ENCODE results near the gene UBE2E2. TPM values are rescaled to one million over a fixed set of nuclear protein-coding genes. Genes with fewer than 3 reads are reported as not detected.

Gene UBE2E2
- total RNA-seq, 1 experiment from 2014 or later, result 38.6 TPM

GRCh38 chr3:23221136-23221535 is 18.0 kb downstream of the UBE2E2 start:
- H3K18ac ChIP-seq (ENCODE audit: insufficient read length, low read depth, low read length), result no peak overlapping the region
- no peaks in the 10 kb centered on the region for H3K27me3 ChIP-seq (ENCODE audit: insufficient read depth, low read length)
- peaks cover 10 to 12% of the 10 kb centered on the region in 2 experiments for H3K4me1 Mint-ChIP-seq
- H3K4ac ChIP-seq (ENCODE audit: low read depth, low read length), result no peak overlapping the region
- H3K79me2 ChIP-seq (ENCODE audit: insufficient read depth, low read length), result peaks cover 4% of the 10 kb centered on the region; the same call in 1 of the 2 replicates
- H3T11ph ChIP-seq (ENCODE audit: low read length), result no peak overlapping the region
- peaks cover 2% of the 10 kb centered on the region for H3K79me1 ChIP-seq (ENCODE audit: insufficient read depth, low read depth, low read length, poor library complexity, severe bottlenecking)
- H4K91ac ChIP-seq (ENCODE audit: insufficient read length, low read depth, low read length), result no peak overlapping the region
- H3K9me3 Mint-ChIP-seq, result peaks cover 9 to 10% of the 10 kb centered on the region in 2 experiments; a peak in 4 of 5 replicates
- H2AK5ac ChIP-seq (ENCODE audit: insufficient read length, low read length), result no peak overlapping the region
- H3K23me2 ChIP-seq (ENCODE audit: insufficient read length, low read depth, low read length, poor library complexity, severe bottlenecking), result no peaks in the 10 kb centered on the region
- no peak overlapping the region for H2BK20ac ChIP-seq (ENCODE audit: low read depth, low read length, poor library complexity, severe bottlenecking)
- no peak for TF ChIP-seq CTCF (conservative IDR thresholded peaks at IDR 0.05)
- H3K9me3 ChIP-seq (ENCODE audit: control insufficient read depth, low read depth, low read length), result no peaks in the 10 kb centered on the region
- H2BK15ac ChIP-seq (ENCODE audit: low read depth, low read length), result no peak overlapping the region
- H2BK120ac ChIP-seq (ENCODE audit: low read depth, low read length, poor library complexity, severe bottlenecking), result no peak overlapping the region
- no peaks in the 10 kb centered on the region for H3K4me1 ChIP-seq (ENCODE audit: insufficient read depth, low read length)
- H3K36me3 Mint-ChIP-seq (ENCODE audit: insufficient read depth in 1 of 3, low read depth in 3 of 3), result peaks cover 3 to 33% (median 12%) of the 10 kb centered on the region in 3 experiments
- no peak overlapping the region for H3K14ac ChIP-seq (ENCODE audit: insufficient read depth, low read length)
- no peak overlapping the region for H2BK5ac ChIP-seq (ENCODE audit: insufficient read length, low read length)
- H4K5ac ChIP-seq (ENCODE audit: insufficient read length, low read depth, low read length), result no peak overlapping the region
- H3K27ac Mint-ChIP-seq, result no peak overlapping the region
- H4K20me1 ChIP-seq (ENCODE audit: control insufficient read depth, insufficient read depth, insufficient read length), result no peaks in the 10 kb centered on the region
- H2BK12ac ChIP-seq (ENCODE audit: insufficient read length, low read depth, low read length), result no peak overlapping the region
- no peak overlapping the region for H4K8ac ChIP-seq (replicated peaks; ENCODE audit: insufficient read length, low read depth, low read length)
- no peak overlapping the region for H3K4me2 ChIP-seq (ENCODE audit: insufficient read depth, insufficient read length, low read length)
- no CpG with 5 or more reads among the region's 3 CpGs for WGBS (ENCODE audit: extremely low coverage, insufficient read length, low lambda C conversion rate)
- H3K27ac ChIP-seq (ENCODE audit: insufficient read length, low read depth, low read length), result no peak overlapping the region
- H3K4me3 Mint-ChIP-seq, result no peak overlapping the region
- H3K23ac ChIP-seq (ENCODE audit: insufficient read length, low read depth, low read length), result no peak overlapping the region
- no peak for DNase-seq
- no peaks in the 10 kb centered on the region for H3K27me3 Mint-ChIP-seq (ENCODE audit: low read depth)
- H3K9ac ChIP-seq (ENCODE audit: extremely low read depth, insufficient read length, low read length), result no peak overlapping the region
- no peak overlapping the region for H3K56ac ChIP-seq (ENCODE audit: insufficient read length, low read depth, low read length)
- no peak overlapping the region for H2AFZ ChIP-seq (ENCODE audit: low read length)

Measured in H9 (cell line).